Aorta (tissue), 5 donors: ENCODE measurements around the gene PLEKHA7. TPM values are rescaled to one million over a fixed set of nuclear protein-coding genes. Genes with fewer than 3 reads are reported as not detected.
"Not testable (repeated sequence)": the region's sequence is repeated elsewhere in the genome, so short reads cannot be mapped to it uniquely, and the experiment has no call there.

ENCODE experiments used
- ATAC-seq: fragments of 200-7000 bp; cut with Tn5 transposase; one replicate; pipeline ENCODE4 v1.9.1; 2022; ENCODE audit warnings: moderate library complexity; ENCODE audit not compliant: low FRiP score
- DNase-seq, 2 donors: peaks; one replicate each; pipeline ENCODE4 v3.0.0-alpha.2; 2020
- H3K27ac ChIP-seq, 2 donors: one replicate each; pipeline ENCODE4 v1.5.1; 2013; ENCODE audit warnings: low read length in 2 of 2, mild to moderate bottlenecking in 2 of 2, moderate library complexity in 2 of 2, control low read depth in 1 of 2, inconsistent platforms in 1 of 2, low read depth in 1 of 2
- H3K27me3 ChIP-seq, 2 donors: one replicate each; pipeline ENCODE4 v1.6.1; 2013; ENCODE audit warnings: control low read depth in 1 of 2, low read length in 1 of 2, mild to moderate bottlenecking in 1 of 2, moderate library complexity in 1 of 2; ENCODE audit not compliant: insufficient read depth in 2 of 2, control insufficient read depth in 1 of 2
- H3K36me3 ChIP-seq, 2 donors: one replicate each; pipeline ENCODE4 v1.6.1; 2013; ENCODE audit warnings: control low read depth in 1 of 2, low read length in 1 of 2, mild to moderate bottlenecking in 1 of 2; ENCODE audit not compliant: insufficient read depth in 2 of 2, control insufficient read depth in 1 of 2
- H3K4me1 ChIP-seq, 2 donors: one replicate each; pipeline ENCODE4 v1.6.1; 2013; ENCODE audit warnings: low read length in 2 of 2, control low read depth in 1 of 2, mild to moderate bottlenecking in 1 of 2, moderate library complexity in 1 of 2; ENCODE audit not compliant: insufficient read depth in 2 of 2, control insufficient read depth in 1 of 2
- H3K4me3 ChIP-seq, 2 donors: one replicate each; pipeline ENCODE4 v1.5.1; 2013; ENCODE audit warnings: low read length in 2 of 2, control low read depth in 1 of 2, mild to moderate bottlenecking in 1 of 2
- H3K9me3 ChIP-seq: one replicate; pipeline ENCODE4 v1.6.1; 2013; ENCODE audit warnings: mild to moderate bottlenecking, low read length; ENCODE audit not compliant: control insufficient read depth
- WGBS, 2 donors: extraction: QIAGEN DNeasy Blood & Tissue Kit; methylation state at CpG; one replicate each; pipeline ENCODE4 v1.1.7; 2013; 5-methylcytosine and 5-hydroxymethylcytosine counted together
- intact Hi-C, 2 donors: fragments of 100-400 bp; cut with DNase I; formaldehyde crosslinking; loops; one replicate each; pipeline versions ENCODE4 v1.14.2 to v1.15.0; 2022
- polyA plus RNA-seq, 2 donors: library from polyadenylated mRNA; stranded (reverse); fragments of 200-250 nt; gene quantifications; one replicate each; pipeline ENCODE4 v1.2.3, GENCODE V29; 2013
- total RNA-seq, 2 donors: library from RNA; stranded (reverse); fragmentation: NEBNext Ultra II Directional; extraction: Animal tissue kit (Norgen Biotek cat#: 25700); gene quantifications; one replicate each; pipeline ENCODE4 v1.2.1, GENCODE V29; 2021
- donor health status: healthy with polysubstance abuse.
- donor health status: Bipolar disorder and iron deficiency.
- donor health status: DM: no; HTN: no; CAD: no.
- donor health status: DM: no; HTN: no; CAD: no.
- donor health status: DM: yes; HTN: yes; CAD: no.

Gene PLEKHA7
- total and polyA plus RNA-seq, 4 donors, result 5.9 to 17.1 (median 11.9) TPM

GRCh38 chr11:16867097-16867496, 147.1 kb downstream of the PLEKHA7 start:
- no peaks in the 10 kb centered on the region for H3K9me3 ChIP-seq
- no peak overlapping the region for H3K27ac ChIP-seq
- H3K27me3 ChIP-seq, result no peaks in the 10 kb centered on the region
- DNase-seq (no peak), ATAC-seq (no peak)
- intact Hi-C loops, result no loop called here
- no peaks in the 10 kb centered on the region for H3K4me1 ChIP-seq
- H3K36me3 ChIP-seq, result peaks cover 0 to 1% of the 10 kb centered on the region in 2 donors
- H3K4me3 ChIP-seq, result no peak overlapping the region
- WGBS, 2 donors, result 68 to 82% methylated on average over 1 of the region's 1 CpG

- H3K27me3 ChIP-seq, H3K4me3 ChIP-seq, H3K4me1 ChIP-seq, DNase-seq, H3K9me3 ChIP-seq, H3K36me3 ChIP-seq, intact Hi-C loops, ATAC-seq, H3K27ac ChIP-seq: not testable (repeated sequence)
- WGBS, 2 donors, result 96 to 100% methylated on average over 1 of the region's 1 CpG
Observed at GRCh38 chr11:16864428-16864827, 149.8 kb downstream of the PLEKHA7 start.

- no peaks in the 10 kb centered on the region for H3K27me3 ChIP-seq
- no peaks in the 10 kb centered on the region for H3K9me3 ChIP-seq
- H3K4me3 ChIP-seq, result no peak overlapping the region
- intact Hi-C loops, result no loop called here
- 69 to 74% methylated on average over 10 of the region's 10 CpGs for WGBS, 2 donors
- H3K36me3 ChIP-seq, result peaks cover 0 to 1% of the 10 kb centered on the region in 2 donors
- no peak overlapping the region for H3K27ac ChIP-seq
- no peaks in the 10 kb centered on the region for H3K4me1 ChIP-seq
- no peak for ATAC-seq
- DNase-seq, result no peak
Observed at GRCh38 chr11:16863389-16863788, 150.8 kb downstream of the PLEKHA7 start.

GRCh38 chr11:16862726-16863125, 151.5 kb downstream of the PLEKHA7 start:
- Histone ChIP-seq H3K36me3 (no peaks in the 10 kb centered on the region), H3K27me3 (no peaks in the 10 kb centered on the region), H3K4me3 (no peak overlapping the region), H3K9me3 (no peaks in the 10 kb centered on the region), H3K27ac (no peak overlapping the region), H3K4me1 (no peaks in the 10 kb centered on the region)
- no peak for DNase-seq
- 90 to 98% methylated on average over 3 of the region's 3 CpGs for WGBS, 2 donors
- intact Hi-C loops, result no loop called here
- ATAC-seq, result no peak

- WGBS, 2 donors, result 76 to 84% methylated on average over 3 of the region's 3 CpGs
- ATAC-seq (no peak), DNase-seq (no peak)
- Histone ChIP-seq H3K4me1 (no peaks in the 10 kb centered on the region), H3K9me3 (no peaks in the 10 kb centered on the region), H3K36me3 (no peaks in the 10 kb centered on the region), H3K27ac (no peak overlapping the region), H3K27me3 (no peaks in the 10 kb centered on the region), H3K4me3 (no peak overlapping the region)
- intact Hi-C loops, result no loop called here
Observed at GRCh38 chr11:16861862-16862261, 152.4 kb downstream of the PLEKHA7 start.

- H3K4me1 ChIP-seq, result no peaks in the 10 kb centered on the region
- no peak overlapping the region for H3K27ac ChIP-seq
- no peaks in the 10 kb centered on the region for H3K27me3 ChIP-seq
- H3K9me3 ChIP-seq, result no peaks in the 10 kb centered on the region
- no peak for ATAC-seq
- no peak overlapping the region for H3K4me3 ChIP-seq
- WGBS, 2 donors, result 12 to 18% methylated on average over 1 of the region's 1 CpG
- DNase-seq, result no peak
- intact Hi-C loops, result no loop called here
- H3K36me3 ChIP-seq, result no peaks in the 10 kb centered on the region
Observed at GRCh38 chr11:16860617-16861016, 153.6 kb downstream of the PLEKHA7 start.

- no peak overlapping the region for H3K4me3 ChIP-seq
- no peaks in the 10 kb centered on the region for H3K27me3 ChIP-seq
- no peak overlapping the region for H3K27ac ChIP-seq
- no peaks in the 10 kb centered on the region for H3K36me3 ChIP-seq
- intact Hi-C loops, result loop anchor here in 1 of 2 donors (10.0 kb wide), 1 partner anchor 745 kb away; no protein-coding TSS in a partner anchor
- no peak for DNase-seq
- H3K9me3 ChIP-seq, result no peaks in the 10 kb centered on the region
- WGBS, 2 donors, result 87 to 93% methylated on average over 6 of the region's 6 CpGs
- no peaks in the 10 kb centered on the region for H3K4me1 ChIP-seq
- ATAC-seq, result no peak
Observed at GRCh38 chr11:16859651-16860050, 154.6 kb downstream of the PLEKHA7 start.

GRCh38 chr11:16857186-16857585, 157.0 kb downstream of the PLEKHA7 start:
- Histone ChIP-seq H3K36me3 (no peaks in the 10 kb centered on the region), H3K9me3 (no peaks in the 10 kb centered on the region), H3K4me3 (no peak overlapping the region), H3K4me1 (no peaks in the 10 kb centered on the region), H3K27me3 (no peaks in the 10 kb centered on the region), H3K27ac (no peak overlapping the region)
- ATAC-seq (no peak), DNase-seq (no peak)
- WGBS, 2 donors, result 54 to 74% methylated on average over 4 of the region's 4 CpGs
- intact Hi-C loops, result loop anchor here in 1 of 2 donors (10.0 kb wide), 1 partner anchor 748 kb away; no protein-coding TSS in a partner anchor

GRCh38 chr11:16856022-16856471, 158.2 kb downstream of the PLEKHA7 start:
- Histone ChIP-seq H3K4me1 (no peaks in the 10 kb centered on the region), H3K9me3 (no peaks in the 10 kb centered on the region), H3K4me3 (no peak overlapping the region), H3K27me3 (no peaks in the 10 kb centered on the region), H3K36me3 (no peaks in the 10 kb centered on the region), H3K27ac (no peak overlapping the region)
- ATAC-seq, result no peak
- intact Hi-C loops, result loop anchor here in 1 of 2 donors (10.0 kb wide), 1 partner anchor 749 kb away; no protein-coding TSS in a partner anchor
- WGBS, 2 donors, result 91 to 94% methylated on average over 3 of the region's 3 CpGs
- DNase-seq, result no peak
